Keratinocyte (primary cell): ENCODE data around the gene PVRIG. TPM values are rescaled to one million over a fixed set of nuclear protein-coding genes. Genes with fewer than 3 reads are reported as not detected.
A peak's percentile ranks its signal among the peaks of the same experiment; 100 is the strongest.
"Not testable (repeated sequence)": the region's sequence is repeated elsewhere in the genome, so short reads cannot be mapped to it uniquely, and the experiment has no call there.

Experiments used
- DNase-seq: peaks from one replicate; pipeline ENCODE4 v3.0.0-alpha.2; 2011; ENCODE audit warnings: low read depth, missing footprints, low spot score
- FAIRE-seq: peaks from 2 replicates; lab custom pipeline; 2011; peaks lifted over from hg19 to GRCh38; lab: Jason Lieb, UNC
- H2AFZ ChIP-seq: 2 replicates; pipeline ENCODE4 v1.6.0; 2012; ENCODE audit warnings: low read length, control low read depth, inconsistent platforms; ENCODE audit not compliant: control insufficient read depth
- H3K27ac ChIP-seq: 2 replicates; pipeline ENCODE4 v1.5.1; 2011; ENCODE audit warnings: low read length; ENCODE audit not compliant: control insufficient read depth, insufficient read depth
- H3K27me3 ChIP-seq: 3 replicates; pipeline ENCODE4 v1.6.0; 2011; ENCODE audit warnings: low read length; ENCODE audit not compliant: control insufficient read depth, insufficient read depth; ENCODE audit errors: extremely low read depth
- H3K36me3 ChIP-seq, 2 experiments: 2 replicates in 1 of 2; 3 replicates in 1 of 2; pipeline ENCODE4 v1.5.1; 2011; ENCODE audit warnings: low read length in 2 of 2, mild to moderate bottlenecking in 1 of 2; ENCODE audit not compliant: control insufficient read depth in 2 of 2, insufficient read depth in 2 of 2; ENCODE audit errors: extremely low read depth in 1 of 2
- H3K4me1 ChIP-seq: 3 replicates; pipeline ENCODE4 v1.5.1; 2011; ENCODE audit warnings: low read length; ENCODE audit not compliant: control insufficient read depth, insufficient read depth; ENCODE audit errors: extremely low read depth
- H3K4me2 ChIP-seq: 3 replicates; pipeline ENCODE4 v1.6.0; 2011; ENCODE audit warnings: low read depth, low read length; ENCODE audit not compliant: control insufficient read depth, insufficient read depth; ENCODE audit errors: extremely low read depth
- H3K4me3 ChIP-seq, 3 experiments: fragments of 200-600 bp in 1 of 3; sonication (generic) in 1 of 3; 2 replicates in 2 of 3; 3 replicates in 1 of 3; pipeline ENCODE4 v1.5.1; 2011 to 2016; ENCODE audit warnings: low read length in 3 of 3, mild to moderate bottlenecking in 3 of 3, control low read depth in 2 of 3, inconsistent platforms in 1 of 3, low read depth in 1 of 3, mixed read lengths in 1 of 3, mixed run types in 1 of 3, moderate library complexity in 1 of 3; ENCODE audit not compliant: control insufficient read depth in 2 of 3, insufficient read depth in 2 of 3; ENCODE audit errors: extremely low read depth in 1 of 3
- H3K79me2 ChIP-seq: 2 replicates; pipeline ENCODE4 v1.6.0; 2012; ENCODE audit warnings: low read length; ENCODE audit not compliant: control insufficient read depth, insufficient read depth
- H3K9ac ChIP-seq: 3 replicates; pipeline ENCODE4 v1.6.0; 2011; ENCODE audit warnings: low read length; ENCODE audit not compliant: control insufficient read depth, insufficient read depth; ENCODE audit errors: extremely low read depth
- H3K9me1 ChIP-seq: 3 replicates; pipeline ENCODE4 v1.6.0; 2011; ENCODE audit warnings: low read length; ENCODE audit not compliant: control insufficient read depth, insufficient read depth; ENCODE audit errors: extremely low read depth
- H3K9me3 ChIP-seq: 2 replicates; pipeline ENCODE4 v1.5.1; 2012; ENCODE audit warnings: low read depth, low read length; ENCODE audit not compliant: control insufficient read depth
- H4K20me1 ChIP-seq: 3 replicates; pipeline ENCODE4 v1.6.0; 2011; ENCODE audit warnings: low read length; ENCODE audit not compliant: control insufficient read depth, insufficient read depth; ENCODE audit errors: extremely low read depth
- EZH2 ChIP-seq: IDR thresholded peaks from one replicate; pipeline ENCODE4 v1.6.1; 2012; ENCODE audit warnings: inconsistent platforms, mild to moderate bottlenecking, low read length, moderate library complexity
- dilution Hi-C: fragments of 300-500 bp; cut with MboI; formaldehyde crosslinking; loops from one replicate; pipeline ENCODE4 v1.7.0; 2020; ENCODE audit warnings: low sequenced_read_pairs; ENCODE audit not compliant: extremely low pct_ligation_motif_present
- polyA plus RNA-seq, 5 experiments: library from polyadenylated mRNA; depleted of rRNA in 3 of 5; stranded (reverse) in 3 of 5; stranded (forward) in 1 of 5; unstranded in 1 of 5; fragments of >200 nt; gene quantifications; 1 replicate in 1 of 5; 2 replicates in 3 of 5; 3 replicates in 1 of 5; pipeline versions ENCODE4 v1.2.1 to v1.2.3, GENCODE V29; 2011 to 2012; ENCODE audit warnings: missing spikeins in 2 of 5, low read depth in 1 of 5, low replicate concordance in 1 of 5
- TF ChIP-seq, protein P1 (sequence below), 3 experiments: IDR thresholded peaks in 1 of 3; conservative IDR thresholded peaks in 1 of 3; optimal IDR thresholded peaks in 1 of 3; 2 replicates in 2 of 3; 3 replicates in 1 of 3; pipeline versions ENCODE3 to v1.5.1; 2011; ENCODE audit warnings: low read length in 3 of 3, mild to moderate bottlenecking in 3 of 3, moderate library complexity in 2 of 3, control low read depth in 1 of 3, inconsistent platforms in 1 of 3; ENCODE audit not compliant: insufficient read depth in 2 of 3; ENCODE audit errors: extremely low read depth in 1 of 3

The PVRIG gene
- polyA plus RNA-seq, 1 donor (not counting 4 experiments of a cell fraction or from before 2014, with no cell fraction given): 0.41 TPM

DNA sequence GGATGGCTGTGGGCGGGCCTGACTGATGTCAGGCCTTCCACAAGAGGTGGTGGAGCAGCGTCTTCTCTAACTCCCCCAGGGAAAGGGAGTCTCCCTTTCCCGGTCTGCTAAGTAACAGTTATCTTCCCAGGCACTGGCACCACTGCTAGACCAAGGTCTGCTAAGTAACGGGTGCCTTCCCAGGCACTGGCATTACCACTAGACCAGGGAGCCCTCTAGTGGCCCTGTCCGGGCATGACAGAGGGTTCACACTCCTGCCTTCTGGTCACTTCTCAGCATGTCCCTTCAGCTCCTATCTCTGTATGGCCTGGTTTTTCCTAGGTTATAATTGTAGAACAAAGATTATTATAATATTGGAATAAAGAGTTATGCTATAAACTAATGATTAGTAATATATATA is 1.8 kb upstream of the PVRIG start:
- peak; percentile 23 for FAIRE-seq
- H3K27ac ChIP-seq, H3K9ac ChIP-seq, H3K4me1 ChIP-seq, dilution Hi-C loops, H3K9me1 ChIP-seq, H3K27me3 ChIP-seq, H3K36me3 ChIP-seq, H3K9me3 ChIP-seq, H2AFZ ChIP-seq, H4K20me1 ChIP-seq, H3K79me2 ChIP-seq, H3K4me3 ChIP-seq, DNase-seq, H3K4me2 ChIP-seq: not testable (repeated sequence)
- TF ChIP-seq, protein P1, sequence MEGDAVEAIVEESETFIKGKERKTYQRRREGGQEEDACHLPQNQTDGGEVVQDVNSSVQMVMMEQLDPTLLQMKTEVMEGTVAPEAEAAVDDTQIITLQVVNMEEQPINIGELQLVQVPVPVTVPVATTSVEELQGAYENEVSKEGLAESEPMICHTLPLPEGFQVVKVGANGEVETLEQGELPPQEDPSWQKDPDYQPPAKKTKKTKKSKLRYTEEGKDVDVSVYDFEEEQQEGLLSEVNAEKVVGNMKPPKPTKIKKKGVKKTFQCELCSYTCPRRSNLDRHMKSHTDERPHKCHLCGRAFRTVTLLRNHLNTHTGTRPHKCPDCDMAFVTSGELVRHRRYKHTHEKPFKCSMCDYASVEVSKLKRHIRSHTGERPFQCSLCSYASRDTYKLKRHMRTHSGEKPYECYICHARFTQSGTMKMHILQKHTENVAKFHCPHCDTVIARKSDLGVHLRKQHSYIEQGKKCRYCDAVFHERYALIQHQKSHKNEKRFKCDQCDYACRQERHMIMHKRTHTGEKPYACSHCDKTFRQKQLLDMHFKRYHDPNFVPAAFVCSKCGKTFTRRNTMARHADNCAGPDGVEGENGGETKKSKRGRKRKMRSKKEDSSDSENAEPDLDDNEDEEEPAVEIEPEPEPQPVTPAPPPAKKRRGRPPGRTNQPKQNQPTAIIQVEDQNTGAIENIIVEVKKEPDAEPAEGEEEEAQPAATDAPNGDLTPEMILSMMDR (optimal IDR thresholded peaks at IDR 0.05 in 1 of 3, IDR thresholded peaks at IDR 0.05 in 1 of 3, conservative IDR thresholded peaks at IDR 0.05 in 1 of 3; ENCODE audit: extremely low read depth in 1 of 3, insufficient read depth in 2 of 3, low read length in 3 of 3): peak in 2 of 3 experiments; percentile 22 to 36

- Histone ChIP-seq H3K27ac (no peak overlapping the region), H3K4me3 (no peak overlapping the region), H3K4me1 (peaks cover 2% of the 10 kb centered on the region), H3K27me3 (no peaks in the 10 kb centered on the region), H3K9me3 (no peaks in the 10 kb centered on the region), H3K36me3 (no peaks in the 10 kb centered on the region), H3K79me2 (no peaks in the 10 kb centered on the region), H3K9me1 (no peaks in the 10 kb centered on the region), H4K20me1 (no peaks in the 10 kb centered on the region), H3K9ac (no peak overlapping the region), H2AFZ (no peak overlapping the region), H3K4me2 (no peak overlapping the region)
- no peak for TF ChIP-seq EZH2
- TF ChIP-seq, protein P1 (optimal IDR thresholded peaks at IDR 0.05 in 1 of 3, IDR thresholded peaks at IDR 0.05 in 1 of 3, conservative IDR thresholded peaks at IDR 0.05 in 1 of 3; ENCODE audit: extremely low read depth in 1 of 3, insufficient read depth in 2 of 3, low read length in 3 of 3): no peak
- no peak for DNase-seq
- dilution Hi-C loops: no loop called here
- no peak for FAIRE-seq
These were observed 445 bp upstream of the PVRIG start for GRCh38 chr7:100219271-100219737.
